LNCaP clone FGC (cell line): Measurements from ENCODE around the gene MPV17L.
"Not testable (repeated sequence)": the region's sequence is repeated elsewhere in the genome, so short reads cannot be mapped to it uniquely, and the experiment has no call there.

ENCODE experiments used
- DNase-seq: peaks from one replicate; pipeline ENCODE4 v3.0.0-alpha.2; 2011; ENCODE audit warnings: low read depth
- H3K4me3 ChIP-seq: 2 replicates; pipeline ENCODE4 v1.5.1; 2011; ENCODE audit warnings: mild to moderate bottlenecking, low read depth, low read length, control low read depth
- TF ChIP-seq, protein P1 (sequence below): IDR thresholded peaks from 2 replicates; pipeline ENCODE4 v1.5.1; 2012; ENCODE audit warnings: mild to moderate bottlenecking; ENCODE audit not compliant: control insufficient read depth, insufficient read depth; ENCODE audit errors: extremely low read depth

MPV17L gene

DNA sequence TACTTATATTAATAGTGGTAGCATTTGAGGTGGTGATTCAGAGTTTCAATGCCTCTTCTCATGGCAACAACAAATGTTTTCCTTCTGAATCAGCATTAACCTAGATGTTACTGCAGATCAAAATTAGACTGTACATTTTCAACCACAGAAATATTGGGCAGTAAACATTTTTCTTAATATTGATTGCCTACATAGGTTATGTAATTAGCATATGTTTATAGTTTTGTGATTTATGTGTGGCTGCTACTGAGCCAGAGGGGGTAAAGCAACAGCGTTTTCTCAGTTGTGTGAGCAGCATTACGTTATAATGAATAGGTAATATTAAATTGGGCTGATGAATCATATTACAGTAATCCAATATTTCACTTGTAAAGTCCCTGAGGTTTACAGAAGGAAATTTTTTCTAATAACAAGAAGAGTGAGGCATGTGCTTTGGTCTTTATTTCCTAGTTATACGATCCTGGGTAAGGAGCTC is 20.0 kb downstream of the MPV17L start:
- no peak overlapping the region for H3K4me3 ChIP-seq
- DNase-seq: no peak
- TF ChIP-seq, protein P1, sequence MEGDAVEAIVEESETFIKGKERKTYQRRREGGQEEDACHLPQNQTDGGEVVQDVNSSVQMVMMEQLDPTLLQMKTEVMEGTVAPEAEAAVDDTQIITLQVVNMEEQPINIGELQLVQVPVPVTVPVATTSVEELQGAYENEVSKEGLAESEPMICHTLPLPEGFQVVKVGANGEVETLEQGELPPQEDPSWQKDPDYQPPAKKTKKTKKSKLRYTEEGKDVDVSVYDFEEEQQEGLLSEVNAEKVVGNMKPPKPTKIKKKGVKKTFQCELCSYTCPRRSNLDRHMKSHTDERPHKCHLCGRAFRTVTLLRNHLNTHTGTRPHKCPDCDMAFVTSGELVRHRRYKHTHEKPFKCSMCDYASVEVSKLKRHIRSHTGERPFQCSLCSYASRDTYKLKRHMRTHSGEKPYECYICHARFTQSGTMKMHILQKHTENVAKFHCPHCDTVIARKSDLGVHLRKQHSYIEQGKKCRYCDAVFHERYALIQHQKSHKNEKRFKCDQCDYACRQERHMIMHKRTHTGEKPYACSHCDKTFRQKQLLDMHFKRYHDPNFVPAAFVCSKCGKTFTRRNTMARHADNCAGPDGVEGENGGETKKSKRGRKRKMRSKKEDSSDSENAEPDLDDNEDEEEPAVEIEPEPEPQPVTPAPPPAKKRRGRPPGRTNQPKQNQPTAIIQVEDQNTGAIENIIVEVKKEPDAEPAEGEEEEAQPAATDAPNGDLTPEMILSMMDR: no peak

- DNase-seq: no peak
- no peak overlapping the region for H3K4me3 ChIP-seq
- TF ChIP-seq, protein P1: no peak
These were observed 21.6 kb downstream of the MPV17L start for GRCh38 chr16:15417197-15417596.

GRCh38 chr16:15418206-15418605 is 22.7 kb downstream of the MPV17L start:
- TF ChIP-seq, protein P1: no peak
- no peak for DNase-seq
- H3K4me3 ChIP-seq: no peak overlapping the region

- not testable (repeated sequence) for DNase-seq, H3K4me3 ChIP-seq
These were observed 26.1 kb downstream of the MPV17L start for GRCh38 chr16:15421696-15422095.

- H3K4me3 ChIP-seq: no peak overlapping the region
- DNase-seq: no peak
- TF ChIP-seq, protein P1: no peak
These were observed 26.7 kb downstream of the MPV17L start for GRCh38 chr16:15422222-15422621.

DNA sequence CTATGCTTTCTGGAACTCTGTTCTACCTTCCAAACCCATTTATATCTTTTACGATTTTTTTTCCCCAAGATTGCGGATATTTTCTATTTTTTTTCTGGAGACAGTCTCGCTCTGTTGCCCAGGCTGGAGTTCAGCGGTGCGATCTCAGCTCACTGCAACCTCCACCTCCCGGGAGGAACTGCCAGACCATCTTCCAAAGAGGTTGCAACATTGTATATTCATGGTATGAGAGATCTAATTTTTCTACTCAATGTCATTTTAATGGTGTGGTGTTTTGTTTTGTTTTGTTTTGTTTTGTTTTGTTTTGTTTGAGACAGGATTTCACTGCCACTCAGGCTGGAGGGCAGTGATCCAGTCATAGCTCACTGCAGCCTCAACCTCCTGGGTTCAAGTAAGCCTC is 30.3 kb downstream of the MPV17L start:
- H3K4me3 ChIP-seq: no peak overlapping the region
- TF ChIP-seq, protein P1: no peak
- no peak for DNase-seq

DNA sequence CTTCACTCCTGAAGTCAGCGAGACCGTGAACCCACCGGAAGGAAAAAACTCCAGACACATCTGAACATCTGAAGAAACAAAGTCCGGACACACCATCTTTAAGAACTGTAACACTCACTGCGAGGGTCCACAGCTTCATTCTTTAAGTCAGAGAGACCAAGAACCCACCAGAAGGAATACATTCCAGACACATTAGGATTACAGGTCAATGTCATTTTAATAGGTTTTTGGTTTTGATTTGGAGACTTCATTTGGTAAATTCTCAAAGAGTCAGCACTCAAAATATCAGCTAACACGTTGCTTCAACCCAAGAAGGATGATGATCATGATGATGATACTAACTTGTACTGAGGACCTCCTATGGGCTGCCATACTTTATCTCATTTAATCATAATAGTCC is 31.2 kb downstream of the MPV17L start:
- DNase-seq: no peak
- TF ChIP-seq, protein P1: no peak
- H3K4me3 ChIP-seq: no peak overlapping the region
